Upper lobe of left lung (tissue), 4 donors: ENCODE data around the gene PBX2.

ENCODE experiments used
- CTCF ChIP-seq, 6 experiments: fragments of 450-650 bp in 4 of 6; fragments of 200-600 bp in 2 of 6; sonication (generic) in 2 of 6; IDR thresholded peaks; one replicate each; pipeline ENCODE4 v1.5.1; 2016 to 2019; ENCODE audit warnings: antibody characterized with exemption in 6 of 6
- POLR2A ChIP-seq, 4 donors: fragments of 450-650 bp; IDR thresholded peaks; one replicate each; pipeline ENCODE4 v1.5.1; 2016 to 2017; ENCODE audit warnings: antibody characterized with exemption in 4 of 4, mild to moderate bottlenecking in 2 of 4

DNA sequence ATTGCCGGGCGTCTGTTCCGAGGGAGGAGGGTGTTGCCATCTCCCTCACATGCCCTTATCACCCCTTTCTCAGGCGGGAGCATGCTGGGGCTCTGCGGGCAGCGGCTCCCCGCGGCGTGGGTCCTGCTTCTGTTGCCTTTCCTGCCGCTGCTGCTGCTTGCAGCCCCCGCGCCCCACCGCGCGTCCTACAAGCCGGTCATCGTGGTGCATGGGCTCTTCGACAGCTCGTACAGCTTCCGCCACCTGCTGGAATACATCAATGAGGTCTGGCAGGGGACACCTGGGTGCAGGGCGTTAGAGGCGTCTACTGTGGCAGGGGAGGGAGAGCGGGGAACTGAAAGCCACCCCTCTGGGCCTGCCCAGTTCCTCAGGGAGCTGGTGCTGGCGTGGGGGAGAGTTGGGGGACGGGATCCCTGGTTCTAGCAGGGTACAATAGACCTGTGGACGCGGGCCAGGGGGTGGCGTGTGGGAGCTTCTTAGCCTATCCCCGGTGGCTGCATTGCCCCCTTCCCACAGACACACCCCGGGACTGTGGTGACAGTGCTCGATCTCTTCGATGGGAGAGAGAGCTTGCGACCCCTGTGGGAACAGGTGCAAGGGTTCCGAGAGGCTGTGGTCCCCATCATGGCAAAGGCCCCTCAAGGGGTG lies 35.4 kb downstream of the PBX2 start:
- TF ChIP-seq POLR2A (IDR thresholded peaks at IDR 0.05), result no peak
- TF ChIP-seq CTCF (IDR thresholded peaks at IDR 0.05), result peak; percentile 36 to 74 (median 58)
